ENCODE measurements around the gene GPRIN2. TPM values are rescaled to one million over a fixed set of nuclear protein-coding genes. Genes with fewer than 3 reads are reported as not detected.
"Not testable (repeated sequence)": the region's sequence is repeated elsewhere in the genome, so short reads cannot be mapped to it uniquely, and the experiment has no call there.

The GPRIN2 gene
- total and polyA plus RNA-seq, 4 experiments from 2014 or later, result not detected

DNA sequence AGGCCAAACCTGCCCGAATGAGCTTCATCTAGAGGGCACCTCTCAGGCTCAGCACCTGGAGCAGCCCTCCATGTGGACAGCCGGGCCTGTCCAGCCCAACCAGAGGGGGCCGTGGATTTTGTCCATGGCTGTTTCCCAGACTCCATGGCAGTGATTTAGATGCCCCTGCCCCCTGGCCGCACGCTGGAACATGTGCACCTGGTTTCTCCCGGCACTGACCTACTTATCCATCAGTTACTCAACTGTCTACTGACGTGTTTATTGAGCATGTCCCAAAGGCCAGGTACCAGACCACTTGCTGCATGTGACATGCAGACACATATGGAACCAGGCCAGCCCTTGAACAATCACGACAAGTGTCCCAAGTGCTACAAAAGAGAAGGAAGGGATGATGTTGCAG lies 43.1 kb downstream of the GPRIN2 start:
- H3K4me3 ChIP-seq (ENCODE audit: low read length in 2 of 2); H3K27me3 Mint-ChIP-seq; POLR2A ChIA-PET (ENCODE audit: partially characterized antibody); H3K4me1 ChIP-seq (ENCODE audit: insufficient read depth, low read length); H3K4me3 Mint-ChIP-seq; H3K27ac ChIP-seq (ENCODE audit: low read depth, low read length); H3K9me3 Mint-ChIP-seq; intact Hi-C loops (cut with micrococcal nuclease); DNase-seq; H3K9me3 ChIP-seq (ENCODE audit: control insufficient read depth in 1 of 2, low read length in 2 of 2); H3K4me1 Mint-ChIP-seq; H3K27ac Mint-ChIP-seq; H3K27me3 ChIP-seq (ENCODE audit: insufficient read depth, low read length); CTCF ChIA-PET (ENCODE audit: partially characterized antibody); H3K36me3 Mint-ChIP-seq; H3K36me3 ChIP-seq (ENCODE audit: insufficient read depth, low read length): not testable (repeated sequence)

- H3K27ac ChIP-seq (ENCODE audit: low read depth, low read length); H3K4me3 ChIP-seq (ENCODE audit: low read length in 2 of 2); CTCF ChIA-PET (ENCODE audit: partially characterized antibody); H3K9me3 Mint-ChIP-seq; POLR2A ChIA-PET (ENCODE audit: partially characterized antibody); H3K36me3 ChIP-seq (ENCODE audit: insufficient read depth, low read length); H3K4me1 ChIP-seq (ENCODE audit: insufficient read depth, low read length); H3K27me3 Mint-ChIP-seq; H3K36me3 Mint-ChIP-seq; intact Hi-C loops (cut with micrococcal nuclease); DNase-seq; H3K9me3 ChIP-seq (ENCODE audit: control insufficient read depth in 1 of 2, low read length in 2 of 2); H3K4me3 Mint-ChIP-seq; H3K27ac Mint-ChIP-seq; H3K4me1 Mint-ChIP-seq; H3K27me3 ChIP-seq (ENCODE audit: insufficient read depth, low read length): not testable (repeated sequence)
Measured at GRCh38 chr10:46512725-46513124, 43.7 kb downstream of the GPRIN2 start.

GRCh38 chr10:46512002-46512401 lies 44.5 kb downstream of the GPRIN2 start:
- H3K27ac ChIP-seq (ENCODE audit: low read depth, low read length); H3K27me3 ChIP-seq (ENCODE audit: insufficient read depth, low read length); H3K9me3 Mint-ChIP-seq; H3K27me3 Mint-ChIP-seq; H3K36me3 Mint-ChIP-seq; POLR2A ChIA-PET (ENCODE audit: partially characterized antibody); intact Hi-C loops (cut with micrococcal nuclease); H3K36me3 ChIP-seq (ENCODE audit: insufficient read depth, low read length); H3K4me3 ChIP-seq (ENCODE audit: low read length in 2 of 2); H3K27ac Mint-ChIP-seq; H3K4me3 Mint-ChIP-seq; H3K4me1 Mint-ChIP-seq; H3K9me3 ChIP-seq (ENCODE audit: control insufficient read depth in 1 of 2, low read length in 2 of 2); H3K4me1 ChIP-seq (ENCODE audit: insufficient read depth, low read length); CTCF ChIA-PET (ENCODE audit: partially characterized antibody); DNase-seq: not testable (repeated sequence)

Other genes with a start within 250 kb of the GPRIN2 start
- not detected for gene ANXA8L1, start 180.9 kb downstream of the GPRIN2 start, total RNA-seq
- not detected for gene ANXA8L1, start 180.9 kb downstream of the GPRIN2 start, polyA plus RNA-seq
- gene NPY4R, start 90.7 kb downstream of the GPRIN2 start, total RNA-seq, result not detected
- gene NPY4R, start 90.7 kb downstream of the GPRIN2 start, polyA plus RNA-seq, result not detected
- gene SYT15, start 22.5 kb upstream of the GPRIN2 start, total RNA-seq, result 1 to 10 TPM in 1 of 2 experiments, under 1 TPM in 1; 0.99 to 1.7 TPM
- under 1 TPM; 0.10 TPM for gene SYT15, start 22.5 kb upstream of the GPRIN2 start, polyA plus RNA-seq

All from CD4-positive, alpha-beta memory T cell (primary cell).